GM21737 (cell line): ENCODE measurements around the gene ERCC1.
A peak's percentile ranks its signal among the peaks of the same experiment; 100 is the strongest.

Experiments used
- ATAC-seq: cut with Tn5 transposase; IDR thresholded peaks from one replicate; pipeline ENCODE4 v1.9.1; 2021; ENCODE audit warnings: mild to moderate bottlenecking, moderate library complexity; ENCODE audit not compliant: unreplicated experiment

Gene ERCC1

DNA sequence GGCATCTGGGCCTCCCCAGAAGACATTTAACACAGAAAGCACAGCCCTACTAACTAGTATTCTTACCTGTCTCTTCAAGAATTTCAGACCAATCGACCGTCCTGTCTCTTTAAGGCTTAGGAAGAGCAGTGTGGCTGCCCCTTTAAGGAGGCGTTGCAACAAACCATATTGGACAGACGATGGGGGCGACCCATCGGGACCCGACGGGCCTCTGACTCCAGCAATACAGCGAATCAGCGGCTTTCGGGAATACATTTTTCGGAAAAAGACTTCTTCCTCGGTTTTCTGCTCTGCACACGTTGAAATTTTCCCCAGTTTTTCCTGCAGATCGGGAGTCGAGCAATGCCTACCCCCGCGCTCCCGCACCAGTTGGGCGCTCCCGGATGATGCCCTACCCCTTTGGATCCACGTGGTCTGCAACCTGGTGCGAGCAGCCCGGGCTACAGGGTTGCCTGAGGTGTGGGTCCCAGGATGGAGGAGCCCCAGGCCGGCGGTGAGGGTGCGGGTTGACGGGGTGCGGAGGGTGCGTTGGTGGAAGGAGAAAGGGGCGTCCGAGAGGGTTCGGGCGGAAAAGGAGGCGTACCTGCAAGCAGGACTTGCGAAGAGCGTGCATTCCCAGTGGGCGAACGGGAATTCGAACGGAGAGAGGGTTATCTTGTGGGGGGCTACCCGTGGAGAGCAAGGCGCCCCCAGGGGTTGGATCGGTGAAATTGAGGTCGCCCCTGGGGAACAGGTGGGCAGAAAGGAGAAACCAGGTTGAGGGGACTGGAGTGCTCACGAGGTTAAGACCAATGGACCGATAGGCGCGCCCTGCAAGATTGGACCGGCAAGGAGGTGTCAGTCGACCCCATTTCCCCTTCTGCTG, 17.3 kb downstream of the ERCC1 start, which contains the start of gene POLR1G:
TSS of gene POLR1G (plus strand) at position 419 of the 865 bp plus-strand sequence. CDS start at position 472, 53 bp downstream.
- peak; percentile 62 for ATAC-seq

DNA sequence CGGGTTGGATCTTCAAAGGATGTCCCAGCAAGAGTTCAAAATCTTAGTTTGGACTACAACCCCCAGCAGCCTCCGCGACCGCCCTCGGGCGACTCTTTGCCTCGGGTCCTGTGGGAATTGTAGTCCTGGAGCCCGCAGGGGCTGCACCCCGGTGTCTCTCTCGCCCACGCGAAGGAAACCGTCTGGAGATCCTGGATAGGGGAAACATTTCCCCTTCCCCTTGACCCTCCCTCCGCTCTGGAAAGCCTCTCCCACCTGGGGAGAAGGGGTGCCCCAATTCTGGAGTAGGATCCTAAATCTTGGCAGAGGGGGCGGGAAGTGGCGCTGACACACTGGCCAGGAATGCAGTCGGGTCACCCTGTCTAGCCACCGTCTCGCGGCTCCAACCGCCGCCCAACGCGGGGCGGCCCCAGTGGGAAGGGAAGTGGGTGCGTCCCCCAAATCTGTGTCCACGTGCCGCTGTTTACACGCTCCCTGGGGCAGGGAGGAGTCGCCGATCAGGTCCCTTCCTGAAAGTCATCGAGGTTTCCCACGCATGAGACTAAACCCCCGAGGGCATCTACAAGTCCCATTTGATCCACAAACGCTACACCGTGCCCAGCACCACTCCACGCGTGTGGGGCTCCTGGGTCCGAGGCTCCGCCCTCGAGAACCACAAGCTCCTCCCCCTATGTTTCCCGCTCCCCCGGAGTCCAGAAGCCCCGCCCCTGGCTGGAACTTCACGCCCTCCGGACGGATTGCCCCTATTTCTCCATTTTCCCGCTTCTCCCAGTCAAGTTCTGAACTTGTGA, 18.1 kb downstream of the ERCC1 start:
- ATAC-seq = peak; percentile 36

DNA sequence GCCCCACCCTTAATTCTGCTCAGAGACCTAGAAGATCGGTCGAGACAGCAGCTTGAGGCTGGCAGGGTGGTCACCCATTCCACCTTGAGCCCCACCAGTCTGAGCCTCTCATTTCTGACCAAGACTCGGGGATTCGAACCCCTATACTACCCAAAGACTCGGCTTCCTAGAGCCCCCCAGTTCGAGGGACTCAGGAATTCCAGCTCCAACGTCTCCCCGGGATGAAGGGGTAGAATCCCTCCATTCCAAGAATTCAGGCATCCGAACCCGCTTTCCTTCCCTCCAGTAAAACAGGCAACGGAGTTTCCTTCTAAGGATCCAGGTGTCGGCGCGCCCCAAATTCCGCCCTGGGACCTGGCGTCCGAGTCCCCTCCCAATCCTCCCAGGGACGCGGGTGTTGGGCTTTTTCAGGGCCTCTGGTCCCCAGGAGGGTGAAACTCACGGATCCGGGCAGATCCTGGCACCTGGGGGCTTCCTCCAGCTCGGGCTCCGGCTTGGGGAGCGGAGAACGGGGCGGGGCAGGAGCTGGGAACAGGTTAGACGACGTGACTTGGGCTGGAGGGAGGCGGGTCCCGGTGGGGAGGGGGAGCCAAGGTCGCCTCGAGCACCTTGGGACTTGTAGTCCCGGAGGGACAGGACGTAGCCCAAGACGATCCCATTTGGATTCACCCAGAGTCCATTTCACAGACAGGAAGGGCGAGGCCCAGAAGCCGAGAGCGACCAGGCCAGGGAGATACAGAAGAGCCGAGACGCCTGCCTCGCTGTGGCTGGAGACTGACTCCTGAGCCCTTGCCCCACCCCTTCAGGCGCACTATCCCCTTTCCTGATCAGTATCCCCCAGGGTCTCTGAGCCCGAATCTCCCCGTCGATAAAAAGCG, 18.9 kb downstream of the ERCC1 start, which contains the start of gene PPP1R13L:
TSS of gene PPP1R13L (minus strand) at position 513 of the 878 bp plus-strand sequence. CDS start 6,751 bp downstream, outside the sequence.
- ATAC-seq = no peak

DNA sequence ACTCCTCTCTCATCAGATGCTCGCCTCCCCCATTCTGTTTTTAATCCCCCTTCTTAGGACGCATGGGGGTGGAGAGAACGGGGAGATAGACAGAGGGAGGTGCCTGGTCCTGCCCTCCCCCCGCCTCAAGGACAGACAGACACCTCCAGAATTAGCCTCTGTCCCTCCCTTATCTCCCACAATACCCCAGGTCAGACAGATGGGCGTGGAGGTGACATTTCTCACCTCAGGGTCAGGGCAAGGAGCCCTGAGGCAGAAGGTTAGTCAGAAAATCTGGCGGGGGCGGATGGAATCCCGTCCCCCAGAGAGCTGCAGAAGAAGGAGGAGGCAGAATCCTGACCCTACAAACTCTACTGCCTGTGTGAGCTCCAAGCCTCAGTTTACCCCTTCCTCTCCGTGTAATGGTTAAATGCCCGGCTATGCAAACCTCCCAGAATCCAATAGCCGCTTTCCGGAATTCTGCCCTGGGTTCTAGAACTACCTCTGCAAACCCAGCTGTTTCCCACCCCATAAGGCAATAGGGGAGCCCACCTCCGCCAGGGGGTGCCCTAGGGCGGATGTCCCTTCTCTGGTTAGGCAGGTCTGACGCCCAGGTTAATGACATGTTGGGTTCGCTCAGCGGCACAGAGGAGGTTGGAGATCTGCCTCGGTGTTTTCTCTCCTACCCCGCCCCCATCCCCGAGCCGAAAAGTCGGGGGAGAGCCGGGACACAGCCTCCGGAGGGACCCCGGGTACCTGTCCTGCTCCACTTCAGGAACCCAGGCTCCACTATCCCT, 19.7 kb downstream of the ERCC1 start:
- ATAC-seq = peak; percentile 27

DNA sequence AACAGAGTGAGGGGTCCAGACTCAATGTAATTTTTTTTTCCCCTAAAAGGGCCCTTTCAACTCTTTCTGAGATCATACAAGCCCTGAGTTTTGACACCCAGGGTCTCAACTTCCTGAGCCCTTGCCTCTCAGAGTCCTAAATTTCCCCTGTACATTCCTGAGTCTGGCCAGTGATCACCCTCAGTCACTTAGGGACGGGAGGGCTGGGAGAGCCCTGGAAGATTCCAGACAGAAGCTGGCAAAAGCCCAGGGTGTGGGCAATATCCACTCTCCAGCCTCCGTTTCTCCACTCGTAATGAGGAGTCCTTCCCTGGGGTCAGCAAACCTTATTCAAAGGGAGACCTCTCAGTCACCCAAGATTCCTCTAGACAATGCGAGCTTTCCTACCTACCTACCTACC, 20.4 kb downstream of the ERCC1 start:
- no peak for ATAC-seq

DNA sequence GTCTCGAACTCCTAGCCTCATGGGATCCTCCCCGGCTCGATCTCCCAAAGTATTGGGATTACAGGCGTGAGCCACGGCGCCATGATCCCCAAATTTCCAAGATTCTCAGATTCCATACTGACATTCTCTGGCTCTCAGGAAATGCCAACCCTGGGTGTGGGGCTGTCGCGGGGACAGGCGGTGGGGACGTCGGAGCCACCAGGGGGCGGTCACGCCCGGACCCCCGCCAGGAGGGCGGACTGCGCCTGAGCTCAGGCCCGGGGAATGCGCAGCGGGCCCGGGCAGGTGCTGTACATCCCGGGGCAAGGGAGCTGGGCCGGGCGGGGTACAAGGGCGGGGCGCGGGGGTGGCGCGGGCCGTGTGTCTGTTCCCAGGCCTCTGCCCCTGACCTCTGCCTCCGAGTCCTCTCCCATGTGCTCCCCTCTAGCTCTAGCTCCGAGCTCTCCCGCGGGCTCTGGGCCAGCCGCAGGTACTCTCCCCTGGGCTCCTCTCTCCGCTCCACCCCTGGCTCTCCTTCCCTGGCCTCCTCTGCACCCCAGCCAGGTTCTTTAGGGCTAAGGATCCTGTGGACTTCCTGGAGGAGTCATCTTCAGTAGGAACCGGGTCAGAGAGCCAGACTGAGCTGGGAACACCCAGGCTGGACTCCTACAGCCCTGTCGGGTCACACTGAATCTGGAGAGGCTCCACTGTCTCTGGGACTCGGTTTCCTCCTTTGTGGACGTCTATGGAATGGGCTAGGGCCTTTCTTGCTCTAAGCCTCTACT, 21.2 kb downstream of the ERCC1 start:
- no peak for ATAC-seq

DNA sequence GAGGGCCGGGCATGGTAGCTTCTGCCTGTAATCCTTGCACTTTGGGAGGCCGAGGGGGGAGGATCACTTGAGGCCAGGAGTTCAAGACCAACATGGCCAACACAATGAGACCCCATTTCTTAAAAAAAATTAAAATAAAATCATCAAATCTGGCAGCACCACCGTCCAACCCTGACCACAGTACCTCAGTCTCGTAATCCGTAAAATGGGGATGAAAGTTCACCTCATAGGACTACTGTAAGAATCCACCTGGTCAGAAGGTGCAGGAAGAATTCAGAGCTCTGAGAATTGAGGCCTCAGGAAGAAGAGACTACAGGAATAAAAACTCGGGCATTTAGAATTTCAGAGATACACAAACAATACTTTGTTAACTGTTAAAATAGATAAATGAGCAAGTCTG, 21.9 kb downstream of the ERCC1 start:
- no peak for ATAC-seq

DNA sequence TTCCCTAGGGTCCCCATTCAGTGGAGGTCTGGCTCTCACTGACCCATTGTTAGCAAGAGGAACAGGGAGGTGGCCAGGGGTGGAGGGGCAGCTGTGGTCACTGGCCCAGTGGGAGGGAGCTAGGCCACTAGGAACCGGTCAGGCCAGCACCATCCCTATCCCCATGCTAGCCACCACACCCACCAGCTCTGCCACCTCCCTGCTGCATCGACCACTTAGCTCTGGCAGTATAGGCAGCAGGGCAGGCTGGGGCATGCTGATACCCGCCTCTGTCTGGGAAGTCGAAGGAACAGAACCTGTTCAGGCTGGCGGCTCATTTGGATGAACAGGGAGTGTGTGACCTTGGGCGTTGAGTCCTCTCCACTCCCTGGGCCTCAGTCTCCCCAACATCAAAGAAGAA, 23.5 kb downstream of the ERCC1 start:
- no peak for ATAC-seq

DNA sequence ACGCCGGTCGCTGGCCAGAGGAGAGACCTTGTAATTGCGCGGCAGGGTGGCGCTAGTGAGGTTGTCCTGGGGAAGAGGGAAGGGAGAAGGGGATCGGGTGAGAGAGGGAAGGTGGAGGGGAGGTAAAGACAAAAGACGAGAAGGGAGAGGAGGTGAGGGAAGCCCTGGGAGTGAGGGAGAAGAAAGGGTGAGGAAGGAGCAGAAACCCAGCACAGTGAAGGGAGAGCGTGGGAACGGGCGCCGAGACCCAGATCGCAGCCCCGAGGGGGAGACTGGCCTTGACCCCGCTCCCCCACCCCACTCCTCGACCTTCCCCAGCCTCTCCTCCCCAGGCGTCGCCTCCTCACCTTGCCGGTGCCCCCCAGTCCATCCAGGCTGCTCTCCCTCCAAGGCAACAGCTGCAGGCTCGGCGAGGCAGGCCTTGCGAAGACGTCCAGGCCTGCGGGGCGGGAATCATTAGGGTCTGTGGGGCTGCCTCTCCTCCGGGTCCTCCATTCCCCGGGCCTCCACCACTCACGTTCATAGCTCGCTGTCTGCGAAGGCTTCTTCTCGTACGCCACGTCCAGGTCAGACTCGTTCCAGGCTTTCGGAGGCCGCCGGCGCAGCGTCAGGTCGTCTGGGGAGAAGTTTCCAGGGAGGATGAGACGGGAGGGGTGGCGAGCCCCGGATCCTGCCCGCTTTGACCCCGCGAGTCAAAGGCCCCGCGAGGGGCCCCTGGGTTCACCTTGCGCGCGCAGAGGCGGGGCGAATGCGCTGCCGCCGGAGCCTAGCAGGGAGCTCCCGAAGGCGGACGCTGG, 27.7 kb downstream of the ERCC1 start:
- no peak for ATAC-seq

DNA sequence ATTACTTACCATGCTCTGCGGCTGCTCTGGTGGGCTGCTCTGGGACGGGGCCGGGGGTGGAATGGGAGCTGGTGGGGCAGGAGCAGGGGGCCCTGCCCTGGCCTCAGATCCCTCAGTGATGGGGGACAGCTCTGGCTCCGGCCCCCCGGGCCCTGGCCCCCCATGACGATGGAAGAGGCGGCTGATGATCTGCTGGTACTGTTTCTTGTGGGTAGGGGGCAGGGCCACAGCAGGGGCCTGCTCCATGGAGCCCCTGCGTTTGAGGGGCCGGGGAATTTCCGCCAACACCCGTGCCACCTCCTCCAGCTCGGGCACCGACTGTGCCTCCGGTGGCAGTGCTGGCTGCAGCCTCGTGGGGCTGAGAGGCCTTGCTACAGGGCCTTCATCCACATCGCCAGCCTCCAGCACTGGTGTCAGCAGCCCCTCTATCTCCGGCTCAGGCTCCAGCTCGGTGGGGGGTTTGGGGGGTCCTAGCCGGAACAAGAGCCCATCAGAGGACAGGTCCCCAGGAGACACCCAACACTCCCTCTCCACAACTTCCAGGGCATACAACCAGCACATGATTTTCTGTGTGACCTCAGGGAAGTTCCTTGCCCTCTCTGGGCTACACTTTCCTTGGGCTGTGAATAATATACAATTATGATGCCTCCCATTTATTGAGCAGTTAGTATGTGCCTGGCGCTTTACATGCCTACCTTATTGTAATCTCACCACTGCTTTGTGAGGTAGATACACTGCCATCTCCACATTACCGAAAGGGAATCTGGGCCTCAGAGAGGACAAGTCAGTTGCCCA, 31.6 kb downstream of the ERCC1 start:
- ATAC-seq = no peak

DNA sequence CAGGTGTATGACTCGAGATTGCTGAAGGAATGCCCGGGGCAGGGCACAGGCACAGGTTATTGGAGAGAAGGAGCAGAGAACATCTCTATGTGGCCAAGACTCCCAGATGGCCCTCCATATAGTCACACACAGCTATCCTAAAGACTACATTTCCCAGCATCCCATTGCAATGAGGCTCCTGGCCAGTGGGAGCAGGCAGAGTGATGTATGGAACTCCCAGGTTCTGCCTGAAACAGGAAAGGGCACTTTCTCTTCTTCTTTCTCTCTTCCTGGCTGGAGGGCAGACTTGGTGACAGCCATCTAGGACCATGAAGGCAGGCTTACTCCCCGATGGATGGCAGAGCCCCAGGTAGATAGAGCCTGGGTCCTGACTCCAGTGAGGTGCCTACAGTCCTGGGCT, 32.4 kb downstream of the ERCC1 start:
- ATAC-seq = no peak

DNA sequence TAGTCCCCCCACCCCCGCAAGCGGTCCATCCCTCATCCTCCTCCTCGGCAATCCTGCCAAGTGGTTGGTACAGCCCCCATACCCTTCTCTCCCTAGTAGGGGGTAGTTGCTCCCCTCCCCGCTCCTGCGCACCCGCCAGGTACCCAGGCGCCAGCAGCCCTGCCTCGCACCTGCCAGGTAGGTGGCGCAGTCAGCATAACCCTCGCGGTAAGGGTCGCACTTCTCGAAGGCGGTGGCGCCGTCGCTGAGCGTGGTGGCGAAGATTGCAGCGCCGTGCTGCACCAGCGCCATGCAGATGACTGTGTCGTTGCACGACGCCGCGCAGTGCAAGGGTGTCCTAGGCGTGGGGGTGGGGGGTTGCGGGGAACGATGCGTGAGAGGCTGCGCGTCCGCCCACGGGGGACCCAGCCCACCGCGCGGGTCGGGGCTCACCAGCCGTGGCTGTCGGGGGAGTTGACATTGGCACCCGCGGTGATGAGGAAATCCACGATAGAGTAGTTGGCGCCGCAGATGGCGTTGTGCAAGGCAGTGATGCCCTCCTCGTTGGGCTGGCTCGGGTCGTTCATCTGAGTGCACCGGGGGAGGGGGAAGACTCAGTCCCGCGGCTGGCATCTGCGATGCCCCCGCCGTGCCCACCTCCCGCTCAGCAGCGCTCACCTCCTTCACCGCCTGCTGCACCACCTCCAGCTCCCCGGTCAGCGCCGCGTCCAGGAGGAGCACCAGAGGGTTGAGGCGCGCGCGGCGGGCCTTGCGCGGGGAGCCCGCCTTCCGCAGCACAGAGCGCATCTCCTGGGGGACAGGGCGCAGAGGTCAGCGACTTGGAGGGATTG, 38.1 kb downstream of the ERCC1 start:
- ATAC-seq = no peak

DNA sequence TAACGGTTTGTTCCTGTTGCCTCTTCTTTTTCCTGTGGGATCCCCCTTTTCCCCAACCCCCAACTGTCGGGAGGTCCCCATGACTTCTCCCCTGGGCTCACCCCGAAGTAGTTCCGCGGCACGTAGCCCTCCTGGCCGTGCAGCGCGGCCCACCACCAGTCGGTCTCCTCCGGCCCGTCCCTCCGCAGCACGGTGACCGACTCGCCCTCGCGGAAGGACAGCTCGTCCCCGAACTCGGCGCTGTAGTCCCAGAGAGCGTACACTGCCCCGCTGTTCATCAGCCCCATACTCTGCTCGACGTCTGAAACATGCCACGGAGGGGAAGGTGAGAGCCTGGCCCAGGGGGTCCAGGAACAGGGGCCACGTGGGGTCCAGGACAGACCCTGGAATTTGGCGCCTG, 41.3 kb downstream of the ERCC1 start:
- ATAC-seq = no peak

DNA sequence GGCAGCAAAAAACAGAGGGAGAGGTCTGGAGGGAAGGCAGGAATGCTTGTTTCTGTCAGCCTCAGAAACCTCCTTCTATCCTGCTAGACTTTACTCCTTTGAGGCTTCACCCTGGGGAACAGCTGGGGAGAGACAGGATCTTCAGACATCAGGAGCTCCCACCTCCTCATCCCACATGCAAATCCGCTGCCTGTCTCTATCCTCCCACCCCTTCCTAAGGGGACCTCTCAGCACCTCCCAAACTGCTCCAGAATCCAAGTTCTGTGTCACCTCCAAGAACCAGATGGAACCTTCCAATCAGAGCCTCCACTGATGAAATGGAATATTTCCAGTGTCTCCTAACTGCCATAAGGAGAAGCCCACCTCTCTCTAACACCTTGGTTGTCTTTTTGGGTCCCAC, 43.6 kb downstream of the ERCC1 start:
- no peak for ATAC-seq

DNA sequence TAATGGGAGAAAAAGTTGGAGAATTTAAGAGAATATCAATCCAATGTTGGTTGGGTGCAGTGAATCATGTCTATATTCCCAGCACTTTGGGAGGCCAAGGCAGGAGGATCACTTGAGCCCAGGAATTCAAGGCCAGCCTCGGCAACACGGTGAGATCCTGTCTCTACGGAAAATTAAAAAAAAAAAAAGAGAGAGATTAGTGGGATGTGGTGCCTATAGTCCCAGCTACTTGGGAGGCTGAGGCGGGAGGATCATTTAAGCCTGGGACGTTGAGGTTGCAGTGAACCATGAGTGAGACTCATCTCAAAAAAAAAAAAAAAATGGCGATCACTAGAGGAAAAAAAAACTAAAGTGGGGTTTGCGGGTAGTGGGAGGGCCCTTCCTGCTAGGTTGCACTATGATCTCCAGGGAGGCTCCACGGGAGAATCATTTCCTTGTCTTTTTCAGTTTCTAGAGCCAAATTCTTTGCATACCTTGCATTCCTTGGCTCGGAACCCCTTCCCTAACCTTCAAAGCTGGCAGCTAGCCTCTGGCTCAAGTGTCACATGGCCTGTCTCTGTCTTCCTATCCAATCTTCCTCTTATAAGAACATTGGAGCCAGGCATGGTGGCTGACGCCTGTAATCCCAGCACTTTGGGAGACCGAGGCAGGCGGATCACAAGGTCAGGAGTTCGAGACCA, 47.5 kb downstream of the ERCC1 start:
- ATAC-seq = no peak
